ENCODE measurements around the gene IGFL2. TPM values are rescaled to one million over a fixed set of nuclear protein-coding genes. Genes with fewer than 3 reads are reported as not detected.
"Not testable (repeated sequence)": the region's sequence is repeated elsewhere in the genome, so short reads cannot be mapped to it uniquely, and the experiment has no call there.

IGFL2 gene
- total RNA-seq: not detected in 2 replicates

GRCh38 chr19:46147791-46148288, at the start of gene IGFL2:
Gene IGFL2, plus strand, starts transcription at chr19:46148238. Its CDS starts 41 bp downstream, at chr19:46148279.
- DNase-seq (ENCODE audit: extremely low read depth, low read depth, low spot score): no peak

DNA sequence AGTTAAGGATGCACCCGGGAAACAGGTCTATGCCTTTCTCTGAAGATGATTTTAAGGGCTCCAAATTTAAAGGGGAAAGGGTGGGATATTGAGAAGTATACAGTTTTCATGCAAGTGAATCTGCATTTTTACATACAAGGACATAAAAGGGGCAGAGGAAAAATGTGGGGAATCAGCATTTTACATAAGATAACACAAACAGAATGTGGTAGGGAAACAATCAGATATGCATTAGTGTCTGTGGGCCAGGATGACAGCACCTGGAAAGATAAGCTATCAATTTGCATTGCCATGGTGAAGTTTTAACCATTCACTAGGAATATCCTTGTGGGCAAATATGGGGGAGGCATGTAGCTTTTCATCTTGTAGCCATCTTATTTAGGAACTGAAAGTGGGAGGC, 47.7 kb upstream of the IGFL2 start:
- DNase-seq (ENCODE audit: extremely low read depth, low read depth, low spot score): no peak

- DNase-seq (ENCODE audit: extremely low read depth, low read depth, low spot score): no peak
Observed at GRCh38 chr19:46101293-46101692, 46.7 kb upstream of the IGFL2 start.

- not testable (repeated sequence) for DNase-seq (ENCODE audit: extremely low read depth, low read depth, low spot score)
Observed at GRCh38 chr19:46102333-46102732, 45.7 kb upstream of the IGFL2 start.

- no peak for DNase-seq (ENCODE audit: extremely low read depth, low read depth, low spot score)
Observed at GRCh38 chr19:46107371-46107770, 40.7 kb upstream of the IGFL2 start.

DNA sequence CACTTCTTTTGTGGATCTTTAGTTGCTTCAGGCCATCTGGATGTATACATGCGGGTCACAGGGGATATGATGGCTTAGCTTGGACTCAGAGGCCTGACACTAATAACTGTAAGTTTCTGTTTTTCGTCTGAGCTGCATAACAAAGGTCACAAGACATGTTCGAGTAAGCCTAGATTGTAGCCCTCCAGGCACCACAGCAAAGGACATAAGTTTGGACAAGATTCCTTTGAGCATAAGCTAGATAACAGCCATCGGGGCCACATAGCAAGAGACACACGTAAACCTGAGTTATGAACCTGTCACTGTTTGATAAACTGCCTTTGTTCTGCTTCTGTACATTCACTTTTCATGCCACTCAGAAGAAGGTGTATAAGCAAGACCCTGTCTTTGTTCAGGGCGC, 38.2 kb upstream of the IGFL2 start:
- no peak for DNase-seq (ENCODE audit: extremely low read depth, low read depth, low spot score)

DNA sequence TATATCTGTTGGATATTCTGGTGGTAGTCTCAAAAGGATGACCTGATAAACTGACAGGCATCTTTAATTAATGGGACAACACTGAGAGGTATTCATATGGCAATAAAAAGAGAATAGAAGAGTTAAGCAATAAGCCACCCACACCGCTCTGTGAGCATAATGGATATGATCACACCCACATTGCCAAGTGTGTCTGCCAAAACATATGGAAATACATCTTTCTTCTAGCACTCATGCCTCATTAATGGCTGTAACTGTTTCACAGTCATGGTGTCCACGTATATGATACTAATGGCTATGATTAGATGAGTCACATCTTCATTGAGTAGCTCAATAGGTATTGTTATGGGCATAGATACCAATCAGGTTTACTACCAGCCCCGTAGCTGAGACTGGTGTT, 36.7 kb upstream of the IGFL2 start:
- no peak for DNase-seq (ENCODE audit: extremely low read depth, low read depth, low spot score)

GRCh38 chr19:46112527-46112926, 35.5 kb upstream of the IGFL2 start:
- DNase-seq (ENCODE audit: extremely low read depth, low read depth, low spot score): no peak

- no peak for DNase-seq (ENCODE audit: extremely low read depth, low read depth, low spot score)
Observed at GRCh38 chr19:46113726-46114125, 34.3 kb upstream of the IGFL2 start.

- DNase-seq (ENCODE audit: extremely low read depth, low read depth, low spot score): no peak
Observed at GRCh38 chr19:46115396-46116106, 32.5 kb upstream of the IGFL2 start.

GRCh38 chr19:46116121-46116520, 31.9 kb upstream of the IGFL2 start:
- no peak for DNase-seq (ENCODE audit: extremely low read depth, low read depth, low spot score)

DNA sequence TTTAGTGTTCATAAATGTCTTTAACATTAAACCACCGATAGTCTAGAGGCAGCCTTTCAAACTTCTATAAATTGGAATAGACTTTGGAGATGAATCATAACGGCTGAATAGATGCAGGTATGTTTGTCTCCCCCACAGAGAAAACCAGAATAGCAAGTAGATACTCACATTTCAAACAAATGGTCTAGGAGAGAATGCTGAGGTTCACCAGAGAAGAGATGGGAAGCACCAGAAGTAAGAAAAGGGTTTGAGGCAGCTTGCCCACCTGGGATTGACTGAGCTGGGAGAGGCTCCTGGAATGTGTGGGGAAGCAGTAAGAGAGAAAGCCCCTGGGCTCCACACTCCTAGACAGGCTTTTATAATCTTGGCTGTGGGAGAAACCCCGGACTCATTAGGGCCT, 29.9 kb upstream of the IGFL2 start:
- DNase-seq (ENCODE audit: extremely low read depth, low read depth, low spot score): no peak

- no peak for DNase-seq (ENCODE audit: extremely low read depth, low read depth, low spot score)
Observed at GRCh38 chr19:46124638-46125115, 23.4 kb upstream of the IGFL2 start, which contains the start of gene IGFL3. Gene IGFL3, minus strand, starts transcription at chr19:46124688. Its CDS starts 39 bp downstream, at chr19:46124649.

DNA sequence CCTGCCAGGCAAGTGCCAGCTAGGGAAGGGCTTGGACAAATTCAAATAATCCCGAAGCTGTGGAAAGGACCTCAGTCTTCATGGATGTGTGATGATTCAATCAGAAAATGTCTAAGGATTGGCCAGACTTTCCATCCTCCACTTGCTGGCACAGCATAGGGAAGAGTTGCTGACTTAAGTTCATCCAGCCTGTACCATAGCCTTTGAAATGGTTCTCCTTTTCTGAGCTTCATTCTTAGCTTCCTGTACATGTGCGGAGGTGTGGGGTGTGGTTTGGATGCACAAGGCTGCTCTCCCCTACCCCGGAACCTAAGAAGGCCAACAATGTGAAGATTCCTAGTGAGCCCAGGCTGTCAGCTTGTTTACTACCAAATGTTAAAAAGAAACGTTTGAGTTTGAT, 22.6 kb upstream of the IGFL2 start:
- no peak for DNase-seq (ENCODE audit: extremely low read depth, low read depth, low spot score)

GRCh38 chr19:46126086-46126580, 21.9 kb upstream of the IGFL2 start:
- DNase-seq (ENCODE audit: extremely low read depth, low read depth, low spot score): no peak

DNA sequence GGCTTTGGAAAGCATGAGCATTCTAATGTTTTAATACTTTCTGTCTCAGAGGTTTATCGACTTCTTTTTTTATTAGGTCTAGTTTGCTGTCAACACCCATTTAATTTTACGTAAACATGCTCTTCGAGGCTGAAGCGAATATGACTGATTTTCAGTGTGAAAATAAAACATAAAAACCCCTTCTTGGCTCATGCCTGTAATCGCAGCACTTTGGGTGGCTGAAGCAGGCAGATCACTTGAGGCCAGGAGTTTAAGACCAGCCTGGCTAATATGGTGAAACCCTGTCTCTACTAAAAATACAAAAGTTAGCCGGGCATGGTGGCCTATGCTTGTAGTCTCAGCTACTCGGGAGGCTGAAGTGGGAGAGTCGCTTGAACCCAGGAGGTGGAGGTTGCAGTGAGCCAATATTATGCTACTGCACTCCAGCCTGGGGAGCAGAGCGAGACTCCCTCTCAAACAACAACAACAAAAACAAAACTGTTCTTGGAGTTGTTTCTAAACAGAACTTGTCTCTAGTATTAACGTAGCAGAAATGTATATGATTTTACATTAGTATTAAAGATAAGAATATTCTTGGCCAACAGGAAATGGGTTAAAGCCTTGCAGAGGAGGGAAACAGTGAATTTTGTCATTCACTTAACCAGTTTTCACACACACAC, 16.4 kb upstream of the IGFL2 start:
- no peak for DNase-seq (ENCODE audit: extremely low read depth, low read depth, low spot score)

DNA sequence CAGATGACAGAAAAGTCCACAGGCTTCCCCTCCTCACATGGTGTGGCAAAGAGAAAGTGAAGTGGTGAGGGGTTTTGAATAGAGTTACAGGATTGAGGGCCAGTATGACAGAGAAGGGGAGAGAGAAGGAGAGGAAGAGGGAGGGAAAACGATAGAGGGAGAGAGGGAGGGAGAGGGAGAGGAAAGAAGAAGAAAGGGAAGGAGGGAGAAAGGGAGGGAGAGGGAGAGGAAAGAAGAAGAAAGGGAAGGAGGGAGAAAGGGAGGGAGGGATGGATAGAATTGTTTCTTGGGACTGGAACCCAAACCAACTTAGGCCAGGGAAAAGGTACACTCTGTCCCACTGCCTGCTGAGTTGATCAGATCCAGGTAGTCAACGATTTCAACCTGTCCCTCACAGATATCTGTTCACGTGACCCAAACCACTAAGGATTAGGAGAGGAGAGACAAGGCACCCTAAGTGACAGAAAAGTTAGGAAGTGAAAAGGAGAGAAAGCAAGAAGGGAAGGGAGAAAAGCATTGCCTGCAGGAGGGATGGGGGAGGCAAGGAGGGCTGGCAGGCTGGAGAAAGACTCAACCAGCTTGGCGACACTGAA, 15.4 kb upstream of the IGFL2 start:
- no peak for DNase-seq (ENCODE audit: extremely low read depth, low read depth, low spot score)

GRCh38 chr19:46133101-46133627, 14.9 kb upstream of the IGFL2 start:
- DNase-seq (ENCODE audit: extremely low read depth, low read depth, low spot score): peak; percentile 98

DNA sequence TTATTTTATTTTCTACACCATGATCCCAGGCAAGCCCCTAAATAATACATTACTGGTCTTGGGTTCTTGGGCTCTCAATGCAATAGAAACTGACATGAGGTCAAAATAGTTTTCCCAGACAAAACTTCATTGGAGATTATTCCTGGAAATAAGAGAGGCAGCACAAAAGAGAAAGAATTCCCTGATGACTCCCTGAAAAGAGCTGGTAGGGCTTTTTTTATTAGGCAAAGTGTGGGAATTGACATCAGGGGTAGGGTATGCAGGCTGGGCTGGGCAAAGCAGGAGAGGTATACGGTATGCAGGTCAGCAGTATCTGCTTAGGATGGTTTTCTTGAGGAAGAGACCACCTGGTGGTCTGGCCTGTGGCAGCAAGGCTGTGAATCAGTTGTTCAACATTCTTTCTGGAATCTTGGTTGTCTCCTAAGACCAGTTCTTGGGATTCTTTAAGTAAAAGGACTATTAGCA, 14.2 kb upstream of the IGFL2 start:
- no peak for DNase-seq (ENCODE audit: extremely low read depth, low read depth, low spot score)

DNA sequence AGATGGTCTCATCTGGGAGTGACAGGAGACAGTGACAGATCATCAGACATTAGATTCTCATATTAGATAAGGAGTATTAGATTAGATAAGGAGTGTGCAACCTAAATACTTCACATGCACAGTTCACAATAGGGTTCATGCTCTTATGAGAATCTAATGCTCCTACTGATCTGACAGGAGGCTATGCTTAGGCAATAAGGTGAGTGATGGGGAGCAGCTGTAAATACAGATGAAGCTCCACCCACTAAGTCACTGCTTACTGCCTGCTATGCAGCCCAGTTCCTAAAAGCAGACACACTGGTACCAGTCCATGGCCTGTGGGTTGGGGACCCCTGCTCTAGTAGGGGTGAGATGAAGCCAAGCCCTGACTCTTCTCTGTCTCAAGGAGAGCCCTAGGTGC, 13.5 kb upstream of the IGFL2 start:
- DNase-seq (ENCODE audit: extremely low read depth, low read depth, low spot score): no peak

GRCh38 chr19:46137915-46138473, 10.0 kb upstream of the IGFL2 start:
- DNase-seq (ENCODE audit: extremely low read depth, low read depth, low spot score): no peak
